Amniotic epithelial cell (primary cell): ENCODE data around the gene SLCO1A2.

Source experiments
- DNase-seq: peaks from one replicate; pipeline ENCODE4 v3.0.0-alpha.2; 2010; ENCODE audit warnings: low read depth

Gene SLCO1A2

DNA sequence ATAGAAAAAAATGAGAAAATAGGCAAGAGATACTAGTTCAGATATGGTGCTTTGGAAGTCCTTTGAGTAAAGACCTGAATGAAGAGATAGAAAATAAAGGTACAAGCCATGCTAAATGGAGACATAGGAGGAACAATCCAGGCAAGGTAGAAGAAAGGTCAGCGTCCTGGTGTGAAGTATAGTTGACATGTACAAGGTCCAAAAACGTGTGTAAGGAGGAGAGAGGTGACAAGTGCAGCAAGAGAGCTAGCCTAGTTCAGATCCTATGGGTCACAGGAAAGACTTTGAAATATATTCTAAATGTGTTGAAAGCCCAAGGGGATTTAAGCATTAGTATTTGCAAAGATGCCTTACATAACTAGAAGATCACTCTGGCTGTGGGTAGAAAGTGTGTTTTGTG, 115.5 kb downstream of the SLCO1A2 start:
- DNase-seq, result no peak
